Activated T-cell treated with anti-CD3 and anti-CD28 coated beads, Interleukin-2, amount 50 U/mL, for 4 hours (primary cell): ENCODE results near the gene KARS1. TPM values are rescaled to one million over a fixed set of nuclear protein-coding genes. Genes with fewer than 3 reads are reported as not detected.
"Not testable (repeated sequence)": the region's sequence is repeated elsewhere in the genome, so short reads cannot be mapped to it uniquely, and the experiment has no call there.

Experiments used
- ATAC-seq, 2 donors: fragments of 200-7000 bp; cut with Tn5 transposase; one replicate each; pipeline ENCODE4 v1.10.0; 2021
- DNase-seq: peaks from one replicate; pipeline ENCODE4 v3.0.0-alpha.2; 2020
- H3K27me3 Mint-ChIP-seq: one replicate; pipeline ENCODE4 v1.8.0; 2021; ENCODE audit warnings: low read depth, mixed read lengths
- H3K36me3 Mint-ChIP-seq: one replicate; pipeline ENCODE4 v1.8.0; 2022; ENCODE audit warnings: mixed read lengths; ENCODE audit not compliant: insufficient read depth
- H3K4me1 Mint-ChIP-seq: one replicate; pipeline ENCODE4 v1.8.0; 2021; ENCODE audit warnings: low read depth, mixed read lengths
- H3K4me3 Mint-ChIP-seq: one replicate; pipeline ENCODE4 v1.8.0; 2021; ENCODE audit warnings: mild to moderate bottlenecking, moderate library complexity, mixed read lengths
- H3K9me3 Mint-ChIP-seq: one replicate; pipeline ENCODE4 v1.8.0; 2021; ENCODE audit warnings: mixed read lengths
- total RNA-seq, 3 donors: library from RNA; stranded (reverse); gene quantifications; one replicate each; pipeline ENCODE4 v1.2.1, GENCODE V29; 2021

The KARS1 gene
- total RNA-seq, 3 donors from 2014 or later: 345 to 390 (median 357) TPM

GRCh38 chr16:75616521-75617010 lies 30.9 kb downstream of the KARS1 start:
- H3K4me3 Mint-ChIP-seq: peak overlapping the region; percentile 6
- no peaks in the 10 kb centered on the region for H3K27me3 Mint-ChIP-seq
- peaks cover 47% of the 10 kb centered on the region for H3K4me1 Mint-ChIP-seq
- H3K36me3 Mint-ChIP-seq: peaks cover 51% of the 10 kb centered on the region
- no peaks in the 10 kb centered on the region for H3K9me3 Mint-ChIP-seq
- ATAC-seq: peak; percentile 85
- no peak for DNase-seq

DNA sequence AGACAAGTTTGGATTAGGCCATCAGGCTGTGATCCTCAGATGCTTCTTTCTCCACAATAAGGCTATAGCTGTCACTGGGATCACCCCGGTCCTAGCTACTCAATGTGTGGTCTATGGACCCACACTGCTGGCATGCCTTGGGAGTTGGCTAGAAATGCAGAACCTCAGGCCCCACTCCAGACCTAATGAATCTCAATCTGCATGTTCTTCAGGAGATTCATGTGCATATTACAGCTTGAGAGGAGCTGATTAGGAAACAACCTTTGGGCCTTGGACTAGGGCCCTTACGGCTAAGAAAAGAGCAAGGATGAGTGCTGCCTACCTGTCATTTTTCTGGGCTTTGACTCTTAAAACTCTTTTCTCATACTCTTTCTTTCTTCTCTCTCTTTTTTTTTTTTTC lies 31.8 kb downstream of the KARS1 start:
- peaks cover 47% of the 10 kb centered on the region for H3K36me3 Mint-ChIP-seq
- no peak for DNase-seq
- no peak overlapping the region for H3K4me3 Mint-ChIP-seq
- ATAC-seq: no peak
- no peaks in the 10 kb centered on the region for H3K9me3 Mint-ChIP-seq
- H3K27me3 Mint-ChIP-seq: no peaks in the 10 kb centered on the region
- peaks cover 38% of the 10 kb centered on the region for H3K4me1 Mint-ChIP-seq

- no peaks in the 10 kb centered on the region for H3K27me3 Mint-ChIP-seq
- H3K4me1 Mint-ChIP-seq: peaks cover 30% of the 10 kb centered on the region
- no peak for ATAC-seq
- H3K4me3 Mint-ChIP-seq: no peak overlapping the region
- no peaks in the 10 kb centered on the region for H3K9me3 Mint-ChIP-seq
- H3K36me3 Mint-ChIP-seq: peaks cover 43% of the 10 kb centered on the region
- DNase-seq: no peak
Observed at GRCh38 chr16:75614066-75614897, 33.2 kb downstream of the KARS1 start.

DNA sequence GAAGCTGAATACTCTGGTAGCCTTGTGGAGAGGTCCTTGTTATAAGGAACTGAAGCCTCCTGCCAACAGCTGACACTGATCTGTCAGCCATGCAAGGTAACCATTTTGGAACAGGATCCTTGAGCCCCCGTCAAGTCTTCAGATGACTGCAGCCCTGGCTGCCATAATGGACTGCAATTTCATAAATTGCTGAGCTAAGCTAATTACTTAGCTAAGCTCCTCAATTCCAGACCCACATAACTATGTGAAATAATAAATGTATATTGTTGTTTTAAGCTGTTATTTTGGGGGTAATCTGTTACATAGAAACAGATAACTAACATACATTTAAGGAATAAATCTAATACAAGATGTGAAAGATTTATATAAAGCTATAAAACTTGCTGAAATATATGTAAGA lies 41.0 kb downstream of the KARS1 start:
- ATAC-seq (no peak), DNase-seq (no peak)
- peaks cover 11% of the 10 kb centered on the region for H3K9me3 Mint-ChIP-seq
- no peak overlapping the region for H3K4me3 Mint-ChIP-seq
- H3K4me1 Mint-ChIP-seq: no peaks in the 10 kb centered on the region
- H3K27me3 Mint-ChIP-seq: no peaks in the 10 kb centered on the region
- peaks cover 47% of the 10 kb centered on the region for H3K36me3 Mint-ChIP-seq

DNA sequence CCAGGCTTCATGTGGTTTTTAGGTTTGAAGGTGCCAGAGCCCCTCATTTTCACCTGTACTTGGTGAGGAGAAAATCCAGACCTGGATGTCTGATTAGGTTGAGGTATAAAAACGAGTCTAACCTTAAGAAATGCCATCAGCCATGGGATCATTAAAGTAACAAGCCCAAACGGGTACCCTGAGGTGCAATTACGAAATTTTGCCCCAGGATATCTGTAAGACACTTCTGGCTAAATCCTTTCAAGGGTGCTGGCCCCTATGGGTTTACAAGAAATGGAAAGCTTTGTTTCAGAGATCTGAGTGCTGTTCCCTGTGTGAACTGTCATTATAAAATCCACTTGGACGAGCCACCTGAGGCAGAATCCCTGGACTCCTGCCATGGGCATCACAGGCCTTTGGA lies 44.2 kb downstream of the KARS1 start:
- no peak for ATAC-seq
- Mint-ChIP-seq H3K4me3 (no peak overlapping the region), H3K9me3 (peaks cover 11% of the 10 kb centered on the region)

GRCh38 chr16:75599452-75600277 lies 47.8 kb downstream of the KARS1 start:
- H3K36me3 Mint-ChIP-seq: peaks cover 52% of the 10 kb centered on the region
- H3K4me1 Mint-ChIP-seq: no peaks in the 10 kb centered on the region
- H3K9me3 Mint-ChIP-seq: peaks cover 17% of the 10 kb centered on the region
- ATAC-seq (no peak), DNase-seq (no peak)
- H3K4me3 Mint-ChIP-seq: no peak overlapping the region
- no peaks in the 10 kb centered on the region for H3K27me3 Mint-ChIP-seq

More for the DNA sequence above, 44.2 kb downstream of the KARS1 start:
- no peaks in the 10 kb centered on the region for H3K4me1 Mint-ChIP-seq
- DNase-seq: no peak
- no peaks in the 10 kb centered on the region for H3K27me3 Mint-ChIP-seq
- peaks cover 54% of the 10 kb centered on the region for H3K36me3 Mint-ChIP-seq

GRCh38 chr16:75593825-75594820 lies 53.3 kb downstream of the KARS1 start:
- no peak for DNase-seq
- Mint-ChIP-seq H3K27me3 (no peaks in the 10 kb centered on the region), H3K36me3 (peaks cover 17% of the 10 kb centered on the region), H3K4me3 (no peak overlapping the region), H3K9me3 (peaks cover 6% of the 10 kb centered on the region), H3K4me1 (peaks cover 2% of the 10 kb centered on the region)
- ATAC-seq: peak; percentile 27 to 66

- DNase-seq: no peak
- Mint-ChIP-seq H3K4me1 (peaks cover 2% of the 10 kb centered on the region), H3K36me3 (peaks cover 22% of the 10 kb centered on the region), H3K9me3 (peaks cover 6% of the 10 kb centered on the region), H3K4me3 (no peak overlapping the region), H3K27me3 (no peaks in the 10 kb centered on the region)
- no peak for ATAC-seq
Observed at GRCh38 chr16:75593308-75593707, 54.2 kb downstream of the KARS1 start.

DNA sequence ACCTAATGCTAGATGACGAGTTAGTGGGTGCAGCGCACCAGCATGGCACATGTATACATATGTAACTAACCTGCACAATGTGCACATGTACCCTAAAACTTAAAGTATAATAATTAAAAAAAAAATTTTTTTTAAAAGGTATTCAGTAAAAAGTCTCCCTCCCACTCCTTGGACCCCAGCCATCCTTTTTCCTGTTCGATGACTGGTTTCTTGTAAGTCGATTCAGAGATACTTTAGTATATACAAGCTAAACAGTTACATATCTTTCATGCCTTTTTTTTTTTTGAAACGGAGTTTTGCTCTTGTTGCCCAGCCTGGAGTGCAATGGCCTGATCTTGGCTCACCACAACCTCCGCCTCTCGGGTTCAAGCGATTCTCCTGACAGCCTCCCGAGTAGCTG lies 55.5 kb downstream of the KARS1 start:
- not testable (repeated sequence) for H3K4me1 Mint-ChIP-seq, DNase-seq, H3K9me3 Mint-ChIP-seq, H3K4me3 Mint-ChIP-seq, H3K36me3 Mint-ChIP-seq, H3K27me3 Mint-ChIP-seq, ATAC-seq

DNA sequence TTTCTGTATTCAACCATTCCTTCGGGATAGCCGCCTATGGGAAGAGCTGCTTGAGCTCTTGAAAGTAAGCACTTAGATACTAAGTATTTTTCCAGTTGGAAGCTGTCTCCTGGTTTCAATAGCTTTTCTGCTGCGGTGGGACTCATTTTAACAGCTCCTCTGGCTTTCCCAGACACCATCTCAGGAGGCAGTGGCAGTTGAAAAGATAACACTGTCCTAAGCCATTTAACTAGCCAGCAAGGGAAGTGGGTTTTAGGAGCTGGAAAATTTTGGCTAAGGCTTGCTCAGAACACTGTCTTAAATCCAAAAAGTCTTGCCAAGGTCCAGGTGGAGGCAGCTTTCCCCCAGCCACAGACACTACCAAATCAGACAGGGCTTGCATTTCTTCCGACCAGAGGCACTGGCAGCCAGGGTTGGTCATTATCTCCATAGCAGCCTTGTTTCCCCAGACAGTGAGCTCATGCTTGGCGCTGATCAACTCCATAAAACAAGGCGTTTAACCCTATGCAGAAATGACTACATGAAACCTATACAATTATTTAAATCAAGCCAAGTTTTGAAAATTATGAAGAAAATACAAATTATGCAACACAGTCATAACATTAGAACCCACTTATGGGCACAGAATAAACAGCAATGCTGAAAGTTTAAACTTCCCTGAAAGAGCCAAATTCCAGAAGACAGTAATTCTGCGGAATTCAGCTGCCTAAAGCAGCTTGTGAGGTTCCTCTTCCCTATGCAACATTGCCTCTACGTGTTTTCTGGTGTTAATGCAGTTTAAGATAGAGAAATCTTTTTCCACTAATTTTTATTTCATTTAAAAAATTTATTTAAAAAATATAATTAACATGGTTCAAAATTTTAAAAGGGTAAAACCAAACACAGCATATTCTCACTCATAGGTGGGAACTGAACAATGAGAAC lies 56.3 kb downstream of the KARS1 start:
- Mint-ChIP-seq H3K4me3 (no peak overlapping the region), H3K4me1 (peaks cover 2% of the 10 kb centered on the region), H3K36me3 (peaks cover 6% of the 10 kb centered on the region), H3K9me3 (no peaks in the 10 kb centered on the region), H3K27me3 (no peaks in the 10 kb centered on the region)
- DNase-seq (no peak), ATAC-seq (no peak)

GRCh38 chr16:75589306-75589705 lies 58.2 kb downstream of the KARS1 start:
- Mint-ChIP-seq H3K4me3 (no peak overlapping the region), H3K9me3 (no peaks in the 10 kb centered on the region), H3K4me1 (peaks cover 7% of the 10 kb centered on the region), H3K27me3 (no peaks in the 10 kb centered on the region), H3K36me3 (peaks cover 6% of the 10 kb centered on the region)
- ATAC-seq (no peak), DNase-seq (no peak)

- Mint-ChIP-seq H3K36me3 (peaks cover 6% of the 10 kb centered on the region), H3K27me3 (no peaks in the 10 kb centered on the region), H3K4me3 (no peak overlapping the region), H3K9me3 (no peaks in the 10 kb centered on the region), H3K4me1 (peaks cover 9% of the 10 kb centered on the region)
- no peak for DNase-seq
- no peak for ATAC-seq
Observed at GRCh38 chr16:75588716-75589115, 58.7 kb downstream of the KARS1 start.

GRCh38 chr16:75584108-75584507 lies 63.4 kb downstream of the KARS1 start:
- Mint-ChIP-seq H3K27me3 (no peaks in the 10 kb centered on the region), H3K9me3 (no peaks in the 10 kb centered on the region), H3K4me3 (no peak overlapping the region), H3K36me3 (peaks cover 13% of the 10 kb centered on the region), H3K4me1 (peaks cover 9% of the 10 kb centered on the region)
- DNase-seq (no peak), ATAC-seq (no peak)
